Measurements from ENCODE around the gene NAT8L.

Gene NAT8L

DNA sequence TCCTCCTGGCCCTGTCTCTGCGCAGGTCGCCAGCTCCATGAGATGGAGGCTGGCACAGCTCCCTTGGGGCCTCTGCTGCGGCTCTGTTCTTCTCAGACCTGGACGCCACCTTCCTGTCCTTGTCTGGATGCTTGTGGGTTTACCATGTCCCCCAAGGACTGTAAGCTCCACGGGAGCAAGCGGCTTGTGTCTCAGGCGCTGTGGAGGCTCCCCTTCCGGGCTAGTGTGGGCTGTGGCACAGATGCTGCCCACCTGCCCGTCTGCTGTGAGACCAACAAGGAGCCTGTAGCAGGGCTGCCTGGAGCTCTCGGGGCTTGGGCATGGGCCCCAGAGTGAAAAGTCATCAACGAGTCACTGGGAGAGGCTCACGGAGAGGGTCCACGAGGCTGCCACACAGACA lies 25.2 kb downstream of the NAT8L start:
- Histone ChIP-seq H3K4me1 (ENCODE audit: control insufficient read depth in 1 of 2, insufficient read depth in 2 of 2, low read length in 2 of 2) (no peaks in the 10 kb centered on the region), H3K4ac (ENCODE audit: low read depth, low read length) (no peak overlapping the region), H3K14ac (ENCODE audit: low read length) (no peak overlapping the region), H3K79me1 (ENCODE audit: low read length) (no peaks in the 10 kb centered on the region), H2BK120ac (ENCODE audit: insufficient read depth, low read length, poor library complexity) (no peak overlapping the region), H3K36me3 (ENCODE audit: control insufficient read depth in 1 of 2, insufficient read depth in 2 of 2, low read length in 2 of 2) (no peaks in the 10 kb centered on the region), H3K4me3 (ENCODE audit: low read depth, low read length) (no peak overlapping the region), H3K27ac (ENCODE audit: low read depth, low read length) (no peak overlapping the region), H4K91ac (ENCODE audit: low read depth, low read length) (no peak overlapping the region), H4K8ac (ENCODE audit: low read depth, low read length) (no peak overlapping the region), H3K9me3 (ENCODE audit: insufficient read depth, low read depth, low read length) (no peaks in the 10 kb centered on the region), H2AK5ac (ENCODE audit: low read length) (no peak overlapping the region), H3K27me3 (ENCODE audit: insufficient read depth, low read length) (no peaks in the 10 kb centered on the region), H3K23ac (ENCODE audit: low read length) (no peak overlapping the region), H2BK12ac (ENCODE audit: low read length) (no peak overlapping the region), H3K9ac (ENCODE audit: low read length) (no peak overlapping the region), H3K18ac (ENCODE audit: low read length) (no peak overlapping the region), H2AFZ (ENCODE audit: insufficient read depth, low read length, poor library complexity) (no peak overlapping the region), H3K79me2 (ENCODE audit: control insufficient read depth, insufficient read depth, low read length, poor library complexity) (no peaks in the 10 kb centered on the region), H2BK5ac (ENCODE audit: low read depth, low read length, poor library complexity) (no peak overlapping the region), H3K4me2 (ENCODE audit: low read length) (no peak overlapping the region), H4K12ac (ENCODE audit: low read depth, low read length) (no peak overlapping the region)
- no CpG with 5 or more reads among the region's 13 CpGs for WGBS (ENCODE audit: extremely low coverage, insufficient coverage, insufficient read length)
- no peak for DNase-seq

DNA sequence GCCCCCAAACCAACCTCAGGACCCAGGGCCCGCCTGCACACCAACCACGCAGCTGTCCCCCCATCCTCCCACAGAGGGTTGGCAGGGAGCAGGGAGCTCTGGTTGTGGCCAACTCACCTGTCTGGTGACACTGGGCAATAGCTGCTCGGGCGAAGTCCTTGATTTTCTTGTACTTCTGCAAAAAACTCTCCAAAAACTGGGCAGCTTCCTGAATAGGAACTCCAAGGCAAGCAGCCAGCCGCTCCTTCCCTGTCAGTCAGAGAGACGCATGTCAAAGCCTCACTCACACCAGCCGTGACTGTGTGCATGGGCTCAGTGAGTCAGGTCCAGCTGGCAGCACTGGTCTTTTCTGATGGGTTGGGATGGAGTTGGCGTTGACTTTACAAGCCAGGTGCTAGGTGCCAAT lies 26.4 kb downstream of the NAT8L start:
- no peak overlapping the region for H4K8ac ChIP-seq (ENCODE audit: low read depth, low read length)
- no peaks in the 10 kb centered on the region for H3K79me1 ChIP-seq (ENCODE audit: low read length)
- no peaks in the 10 kb centered on the region for H3K27me3 ChIP-seq (ENCODE audit: insufficient read depth, low read length)
- H2AFZ ChIP-seq (ENCODE audit: insufficient read depth, low read length, poor library complexity) = no peak overlapping the region
- no peak overlapping the region for H3K23ac ChIP-seq (ENCODE audit: low read length)
- no peaks in the 10 kb centered on the region for H3K9me3 ChIP-seq (ENCODE audit: insufficient read depth, low read depth, low read length)
- no peaks in the 10 kb centered on the region for H3K36me3 ChIP-seq (ENCODE audit: control insufficient read depth in 1 of 2, insufficient read depth in 2 of 2, low read length in 2 of 2)
- no CpG with 5 or more reads among the region's 8 CpGs for WGBS (ENCODE audit: extremely low coverage, insufficient coverage, insufficient read length)
- H4K12ac ChIP-seq (ENCODE audit: low read depth, low read length) = no peak overlapping the region
- no peak overlapping the region for H2BK5ac ChIP-seq (ENCODE audit: low read depth, low read length, poor library complexity)
- H4K91ac ChIP-seq (ENCODE audit: low read depth, low read length) = no peak overlapping the region
- no peak for DNase-seq
- H3K27ac ChIP-seq (ENCODE audit: low read depth, low read length) = no peak overlapping the region
- H3K4ac ChIP-seq (ENCODE audit: low read depth, low read length) = no peak overlapping the region
- H2BK120ac ChIP-seq (ENCODE audit: insufficient read depth, low read length, poor library complexity) = no peak overlapping the region
- no peak overlapping the region for H2BK12ac ChIP-seq (ENCODE audit: low read length)
- H3K4me3 ChIP-seq (ENCODE audit: low read depth, low read length) = no peak overlapping the region
- no peaks in the 10 kb centered on the region for H3K4me1 ChIP-seq (ENCODE audit: control insufficient read depth in 1 of 2, insufficient read depth in 2 of 2, low read length in 2 of 2)
- no peak overlapping the region for H3K9ac ChIP-seq (ENCODE audit: low read length)
- no peak overlapping the region for H2AK5ac ChIP-seq (ENCODE audit: low read length)
- H3K18ac ChIP-seq (ENCODE audit: low read length) = no peak overlapping the region
- H3K4me2 ChIP-seq (ENCODE audit: low read length) = no peak overlapping the region
- no peaks in the 10 kb centered on the region for H3K79me2 ChIP-seq (ENCODE audit: control insufficient read depth, insufficient read depth, low read length, poor library complexity)
- H3K14ac ChIP-seq (ENCODE audit: low read length) = no peak overlapping the region

DNA sequence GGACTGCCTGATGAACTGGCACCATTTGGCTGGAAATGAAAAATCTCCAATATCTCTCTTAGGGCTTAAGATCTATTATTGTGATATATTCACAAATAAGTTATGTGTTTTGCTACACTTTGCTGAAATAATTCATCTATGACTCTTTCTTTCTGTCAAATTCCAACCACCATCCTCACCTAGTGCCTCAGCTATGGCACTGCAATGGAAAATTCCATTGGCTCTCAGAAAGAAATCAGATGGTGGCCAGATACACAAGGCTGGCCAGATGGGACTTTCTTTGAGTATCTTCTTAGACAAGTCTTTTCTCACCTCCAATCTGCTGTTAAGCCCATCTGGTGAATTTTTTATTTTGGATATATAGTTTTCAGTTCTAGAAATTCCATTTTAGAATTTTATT lies 28.0 kb downstream of the NAT8L start:
- no peaks in the 10 kb centered on the region for H3K79me2 ChIP-seq (ENCODE audit: control insufficient read depth, insufficient read depth, low read length, poor library complexity)
- H3K4me3 ChIP-seq (ENCODE audit: low read depth, low read length) = no peak overlapping the region
- no peak overlapping the region for H3K23ac ChIP-seq (ENCODE audit: low read length)
- no peak overlapping the region for H3K18ac ChIP-seq (ENCODE audit: low read length)
- no peak overlapping the region for H3K9ac ChIP-seq (ENCODE audit: low read length)
- H3K14ac ChIP-seq (ENCODE audit: low read length) = no peak overlapping the region
- H3K9me3 ChIP-seq (ENCODE audit: insufficient read depth, low read depth, low read length) = no peaks in the 10 kb centered on the region
- no peak overlapping the region for H2BK12ac ChIP-seq (ENCODE audit: low read length)
- no peak overlapping the region for H2AK5ac ChIP-seq (ENCODE audit: low read length)
- H4K12ac ChIP-seq (ENCODE audit: low read depth, low read length) = no peak overlapping the region
- H3K4me1 ChIP-seq (ENCODE audit: control insufficient read depth in 1 of 2, insufficient read depth in 2 of 2, low read length in 2 of 2) = no peaks in the 10 kb centered on the region
- no peaks in the 10 kb centered on the region for H3K79me1 ChIP-seq (ENCODE audit: low read length)
- H4K91ac ChIP-seq (ENCODE audit: low read depth, low read length) = no peak overlapping the region
- no peak overlapping the region for H2BK5ac ChIP-seq (ENCODE audit: low read depth, low read length, poor library complexity)
- no peak overlapping the region for H2AFZ ChIP-seq (ENCODE audit: insufficient read depth, low read length, poor library complexity)
- no peaks in the 10 kb centered on the region for H3K36me3 ChIP-seq (ENCODE audit: control insufficient read depth in 1 of 2, insufficient read depth in 2 of 2, low read length in 2 of 2)
- no peak overlapping the region for H2BK120ac ChIP-seq (ENCODE audit: insufficient read depth, low read length, poor library complexity)
- no peak overlapping the region for H3K27ac ChIP-seq (ENCODE audit: low read depth, low read length)
- DNase-seq = peak; percentile 10 to 66
- H3K4ac ChIP-seq (ENCODE audit: low read depth, low read length) = no peak overlapping the region
- no peaks in the 10 kb centered on the region for H3K27me3 ChIP-seq (ENCODE audit: insufficient read depth, low read length)
- H3K4me2 ChIP-seq (ENCODE audit: low read length) = no peak overlapping the region
- H4K8ac ChIP-seq (ENCODE audit: low read depth, low read length) = no peak overlapping the region

DNA sequence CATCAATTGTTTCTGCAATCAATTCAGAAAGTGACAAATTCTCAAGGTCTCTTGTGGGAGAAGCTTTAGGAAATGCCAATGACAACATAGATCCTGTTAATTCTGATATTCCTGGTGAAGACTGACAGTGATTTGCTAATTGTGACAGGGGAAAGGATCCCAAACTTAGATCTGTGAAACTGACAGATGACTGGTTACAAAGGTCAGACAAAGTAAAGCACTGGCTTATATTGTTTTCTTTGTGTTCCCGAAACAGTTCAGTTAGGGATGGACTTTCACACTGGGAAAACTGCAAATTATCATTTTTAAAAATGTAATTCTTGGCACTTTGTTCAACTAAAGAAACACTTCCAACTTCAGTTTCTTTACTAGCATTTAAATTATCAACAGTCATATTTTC lies 30.1 kb downstream of the NAT8L start:
- no peaks in the 10 kb centered on the region for H3K79me1 ChIP-seq (ENCODE audit: low read length)
- WGBS (ENCODE audit: extremely low coverage, insufficient coverage, insufficient read length) = no CpG with 5 or more reads among the region's 1 CpG

More for the DNA sequence above, 30.1 kb downstream of the NAT8L start:
- Histone ChIP-seq H3K27me3 (ENCODE audit: insufficient read depth, low read length) (no peaks in the 10 kb centered on the region), H2AK5ac (ENCODE audit: low read length) (no peak overlapping the region), H2AFZ (ENCODE audit: insufficient read depth, low read length, poor library complexity) (no peak overlapping the region), H3K4me3 (ENCODE audit: low read depth, low read length) (no peak overlapping the region), H4K8ac (ENCODE audit: low read depth, low read length) (no peak overlapping the region), H3K4me1 (ENCODE audit: control insufficient read depth in 1 of 2, insufficient read depth in 2 of 2, low read length in 2 of 2) (no peaks in the 10 kb centered on the region), H2BK120ac (ENCODE audit: insufficient read depth, low read length, poor library complexity) (no peak overlapping the region), H3K9me3 (ENCODE audit: insufficient read depth, low read depth, low read length) (no peaks in the 10 kb centered on the region), H4K12ac (ENCODE audit: low read depth, low read length) (no peak overlapping the region), H3K23ac (ENCODE audit: low read length) (no peak overlapping the region), H4K91ac (ENCODE audit: low read depth, low read length) (no peak overlapping the region), H3K4ac (ENCODE audit: low read depth, low read length) (no peak overlapping the region), H3K27ac (ENCODE audit: low read depth, low read length) (no peak overlapping the region), H3K79me2 (ENCODE audit: control insufficient read depth, insufficient read depth, low read length, poor library complexity) (no peaks in the 10 kb centered on the region), H3K36me3 (ENCODE audit: control insufficient read depth in 1 of 2, insufficient read depth in 2 of 2, low read length in 2 of 2) (no peaks in the 10 kb centered on the region), H3K4me2 (ENCODE audit: low read length) (no peak overlapping the region), H3K9ac (ENCODE audit: low read length) (no peak overlapping the region), H2BK5ac (ENCODE audit: low read depth, low read length, poor library complexity) (no peak overlapping the region), H3K14ac (ENCODE audit: low read length) (no peak overlapping the region), H3K18ac (ENCODE audit: low read length) (no peak overlapping the region), H2BK12ac (ENCODE audit: low read length) (no peak overlapping the region)
- DNase-seq = no peak
